GM18517 (cell line): ENCODE results near the gene ZDHHC8.

Source experiments
- ATAC-seq: cut with Tn5 transposase; IDR thresholded peaks from one replicate; pipeline ENCODE4 v1.9.1; 2021; ENCODE audit warnings: mild to moderate bottlenecking, moderate library complexity; ENCODE audit not compliant: unreplicated experiment

ZDHHC8 gene

GRCh38 chr22:20128902-20129746 is 2.5 kb upstream of the ZDHHC8 start:
- no peak for ATAC-seq

GRCh38 chr22:20129747-20130014 is 1.9 kb upstream of the ZDHHC8 start:
- no peak for ATAC-seq

- no peak for ATAC-seq
Observed at GRCh38 chr22:20130319-20130718, 1.3 kb upstream of the ZDHHC8 start.

GRCh38 chr22:20130731-20131596 is 640 bp upstream of the ZDHHC8 start:
- ATAC-seq = no peak

- no peak for ATAC-seq
Observed at GRCh38 chr22:20131859-20132685, 468 bp downstream of the ZDHHC8 start.

GRCh38 chr22:20132686-20133246 is 1.2 kb downstream of the ZDHHC8 start:
- no peak for ATAC-seq

- no peak for ATAC-seq
Observed at GRCh38 chr22:20133930-20134549, 2.4 kb downstream of the ZDHHC8 start.

- no peak for ATAC-seq
Observed at GRCh38 chr22:20135265-20135664, 3.7 kb downstream of the ZDHHC8 start.

- no peak for ATAC-seq
Observed at GRCh38 chr22:20135806-20136602, 4.4 kb downstream of the ZDHHC8 start.

GRCh38 chr22:20136603-20136873 is 4.9 kb downstream of the ZDHHC8 start:
- ATAC-seq = no peak

GRCh38 chr22:20137113-20137512 is 5.5 kb downstream of the ZDHHC8 start:
- no peak for ATAC-seq

- no peak for ATAC-seq
Observed at GRCh38 chr22:20137671-20138416, 6.2 kb downstream of the ZDHHC8 start.

- ATAC-seq = no peak
Observed at GRCh38 chr22:20138417-20138738, 6.8 kb downstream of the ZDHHC8 start.

GRCh38 chr22:20138868-20139267 is 7.3 kb downstream of the ZDHHC8 start:
- no peak for ATAC-seq

- ATAC-seq = no peak
Observed at GRCh38 chr22:20139391-20140106, 7.9 kb downstream of the ZDHHC8 start.

GRCh38 chr22:20140107-20140445 is 8.5 kb downstream of the ZDHHC8 start:
- no peak for ATAC-seq

- no peak for ATAC-seq
Observed at GRCh38 chr22:20140521-20140964, 8.9 kb downstream of the ZDHHC8 start.

GRCh38 chr22:20141186-20142077 is 9.8 kb downstream of the ZDHHC8 start:
- ATAC-seq = no peak
